Neural cell (in vitro differentiated cells): Measurements from ENCODE around the gene CNST. TPM values are rescaled to one million over a fixed set of nuclear protein-coding genes. Genes with fewer than 3 reads are reported as not detected.

ENCODE experiments used
- H2AFZ ChIP-seq: fragments of 200-600, 300-800 bp; sonication (generic), shearing (Covaris generic); 2 replicates; pipeline ENCODE4 v1.6.0; 2014; ENCODE audit warnings: low read depth, mild to moderate bottlenecking, antibody characterized with exemption, low read length, moderate library complexity
- H3F3A ChIP-seq: fragments of 200-600 bp; shearing (Covaris generic); 2 replicates; pipeline ENCODE4 v1.6.1; 2016; ENCODE audit warnings: mild to moderate bottlenecking, moderate library complexity, mixed read lengths, antibody characterized with exemption, low read length; ENCODE audit not compliant: insufficient read depth, poor library complexity, severe bottlenecking
- H3K27ac ChIP-seq: fragments of 200-600, 300-800 bp; sonication (generic), shearing (Covaris generic); 2 replicates; pipeline ENCODE4 v1.5.1; 2014; ENCODE audit warnings: mild to moderate bottlenecking, low read length, moderate library complexity
- H3K27me3 ChIP-seq: fragments of 300-800, 200-600 bp; sonication (generic), shearing (Covaris generic); 2 replicates; pipeline ENCODE4 v1.6.0; 2014; ENCODE audit warnings: mild to moderate bottlenecking, low read depth, low read length, moderate library complexity; ENCODE audit not compliant: insufficient read depth
- H3K36me3 ChIP-seq: fragments of 300-800, 200-600 bp; sonication (generic), shearing (Covaris generic); 2 replicates; pipeline ENCODE4 v1.5.1; 2014; ENCODE audit warnings: mild to moderate bottlenecking, antibody characterized with exemption, low read length, moderate library complexity; ENCODE audit not compliant: insufficient read depth
- H3K4me2 ChIP-seq: fragments of 300-800, 200-600 bp; sonication (generic), shearing (Covaris generic); 2 replicates; pipeline ENCODE4 v1.6.0; 2014; ENCODE audit warnings: mild to moderate bottlenecking, low read length
- H3K4me3 ChIP-seq: fragments of 300-800, 200-600 bp; sonication (generic), shearing (Covaris generic); 2 replicates; pipeline ENCODE4 v1.5.1; 2014; ENCODE audit warnings: mild to moderate bottlenecking, low read length, moderate library complexity
- H3K79me2 ChIP-seq: fragments of 200-600 bp; shearing (Covaris generic); replicated peaks from 2 replicates; pipeline ENCODE4 v1.6.0; 2014; ENCODE audit warnings: mild to moderate bottlenecking, low read length, moderate library complexity; ENCODE audit not compliant: insufficient read depth
- H3K9ac ChIP-seq: fragments of 300-800, 200-600 bp; sonication (generic), shearing (Covaris generic); 2 replicates; pipeline ENCODE4 v1.6.1; 2016; ENCODE audit warnings: mild to moderate bottlenecking, low read length, mixed read lengths
- H3K9me2 ChIP-seq: fragments of 200-600 bp; shearing (Covaris generic); 2 replicates; pipeline ENCODE4 v1.6.1; 2016; ENCODE audit warnings: mild to moderate bottlenecking, low read length, mixed read lengths; ENCODE audit not compliant: insufficient read depth
- H3K9me3 ChIP-seq: fragments of 200-600, 300-800 bp; sonication (generic), shearing (Covaris generic); 2 replicates; pipeline ENCODE4 v1.6.1; 2016; ENCODE audit warnings: mild to moderate bottlenecking, mixed run types, low read length, moderate library complexity, mixed read lengths
- H4K20me1 ChIP-seq: fragments of 200-600 bp; shearing (Covaris generic); 2 replicates; pipeline ENCODE4 v1.6.1; 2016; ENCODE audit warnings: mild to moderate bottlenecking, mixed run types; ENCODE audit not compliant: insufficient read depth
- CTCF ChIP-seq: fragments of 450-650 bp; IDR thresholded peaks from 2 replicates; pipeline ENCODE4 v1.5.1; 2014; ENCODE audit warnings: antibody characterized with exemption, mild to moderate bottlenecking, moderate library complexity; ENCODE audit not compliant: poor library complexity, severe bottlenecking
- EP300 ChIP-seq: fragments of 450-650 bp; conservative IDR thresholded peaks from 2 replicates; pipeline ENCODE4 v1.6.1; 2014; ENCODE audit warnings: antibody characterized with exemption, mild to moderate bottlenecking, moderate library complexity; ENCODE audit not compliant: poor library complexity, severe bottlenecking
- EZH2 ChIP-seq: fragments of 200-600, 300-800 bp; shearing (Covaris generic), sonication (generic); IDR thresholded peaks from 2 replicates; pipeline ENCODE4 v1.6.1; 2014; ENCODE audit warnings: antibody characterized with exemption, low read length, borderline replicate concordance, mild to moderate bottlenecking; ENCODE audit not compliant: insufficient read depth, poor library complexity, severe bottlenecking
- MXI1 ChIP-seq: fragments of 450-650 bp; conservative IDR thresholded peaks from 2 replicates; pipeline ENCODE4 v1.6.1; 2014; ENCODE audit warnings: antibody characterized with exemption, mild to moderate bottlenecking; ENCODE audit not compliant: poor library complexity, severe bottlenecking
- POLR2AphosphoS5 ChIP-seq: IDR thresholded peaks from 2 replicates; pipeline ENCODE4 v1.6.1; 2012
- RAD21 ChIP-seq: fragments of 450-650 bp; conservative IDR thresholded peaks from 2 replicates; pipeline ENCODE4 v1.6.1; 2014; ENCODE audit warnings: antibody characterized with exemption, mild to moderate bottlenecking, moderate library complexity
- SMC3 ChIP-seq: fragments of 450-650 bp; conservative IDR thresholded peaks from 2 replicates; pipeline ENCODE4 v1.6.1; 2014; ENCODE audit warnings: antibody characterized with exemption, mild to moderate bottlenecking, moderate library complexity; ENCODE audit not compliant: poor library complexity
- TAF1 ChIP-seq: IDR thresholded peaks from 2 replicates; pipeline ENCODE4 v1.6.1; 2012; ENCODE audit warnings: low read depth
- polyA plus RNA-seq: library from polyadenylated mRNA; depleted of rRNA; stranded (reverse); fragments of >200 nt; gene quantifications from 2 replicates; pipeline ENCODE4 v1.2.3, GENCODE V29; 2014
- TF ChIP-seq, protein P1 (sequence below): IDR thresholded peaks from 2 replicates; pipeline ENCODE4 v1.6.1; 2012; ENCODE audit warnings: borderline replicate concordance

Gene CNST
- polyA plus RNA-seq, 1 donor from 2014 or later = 26.3 TPM

GRCh38 chr1:246582301-246583055, 16.2 kb downstream of the CNST start:
- no peak overlapping the region for H3K4me2 ChIP-seq
- H2AFZ ChIP-seq = no peak overlapping the region
- H3K36me3 ChIP-seq = no peaks in the 10 kb centered on the region
- no peaks in the 10 kb centered on the region for H3K27me3 ChIP-seq
- no peak overlapping the region for H3K4me3 ChIP-seq
- no peaks in the 10 kb centered on the region for H3F3A ChIP-seq
- H3K9me2 ChIP-seq = no peaks in the 10 kb centered on the region
- no peak overlapping the region for H3K9ac ChIP-seq
- H3K27ac ChIP-seq = no peak overlapping the region
- H3K9me3 ChIP-seq = no peaks in the 10 kb centered on the region
- peaks cover 7% of the 10 kb centered on the region for H3K79me2 ChIP-seq
- H4K20me1 ChIP-seq = no peaks in the 10 kb centered on the region
- TF ChIP-seq SMC3 (no peak), RAD21 (no peak), MXI1 (no peak), TAF1 (no peak), EP300 (no peak), POLR2AphosphoS5 (no peak), EZH2 (no peak), CTCF (no peak)
- TF ChIP-seq, protein P1, sequence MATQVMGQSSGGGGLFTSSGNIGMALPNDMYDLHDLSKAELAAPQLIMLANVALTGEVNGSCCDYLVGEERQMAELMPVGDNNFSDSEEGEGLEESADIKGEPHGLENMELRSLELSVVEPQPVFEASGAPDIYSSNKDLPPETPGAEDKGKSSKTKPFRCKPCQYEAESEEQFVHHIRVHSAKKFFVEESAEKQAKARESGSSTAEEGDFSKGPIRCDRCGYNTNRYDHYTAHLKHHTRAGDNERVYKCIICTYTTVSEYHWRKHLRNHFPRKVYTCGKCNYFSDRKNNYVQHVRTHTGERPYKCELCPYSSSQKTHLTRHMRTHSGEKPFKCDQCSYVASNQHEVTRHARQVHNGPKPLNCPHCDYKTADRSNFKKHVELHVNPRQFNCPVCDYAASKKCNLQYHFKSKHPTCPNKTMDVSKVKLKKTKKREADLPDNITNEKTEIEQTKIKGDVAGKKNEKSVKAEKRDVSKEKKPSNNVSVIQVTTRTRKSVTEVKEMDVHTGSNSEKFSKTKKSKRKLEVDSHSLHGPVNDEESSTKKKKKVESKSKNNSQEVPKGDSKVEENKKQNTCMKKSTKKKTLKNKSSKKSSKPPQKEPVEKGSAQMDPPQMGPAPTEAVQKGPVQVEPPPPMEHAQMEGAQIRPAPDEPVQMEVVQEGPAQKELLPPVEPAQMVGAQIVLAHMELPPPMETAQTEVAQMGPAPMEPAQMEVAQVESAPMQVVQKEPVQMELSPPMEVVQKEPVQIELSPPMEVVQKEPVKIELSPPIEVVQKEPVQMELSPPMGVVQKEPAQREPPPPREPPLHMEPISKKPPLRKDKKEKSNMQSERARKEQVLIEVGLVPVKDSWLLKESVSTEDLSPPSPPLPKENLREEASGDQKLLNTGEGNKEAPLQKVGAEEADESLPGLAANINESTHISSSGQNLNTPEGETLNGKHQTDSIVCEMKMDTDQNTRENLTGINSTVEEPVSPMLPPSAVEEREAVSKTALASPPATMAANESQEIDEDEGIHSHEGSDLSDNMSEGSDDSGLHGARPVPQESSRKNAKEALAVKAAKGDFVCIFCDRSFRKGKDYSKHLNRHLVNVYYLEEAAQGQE = no peak

DNA sequence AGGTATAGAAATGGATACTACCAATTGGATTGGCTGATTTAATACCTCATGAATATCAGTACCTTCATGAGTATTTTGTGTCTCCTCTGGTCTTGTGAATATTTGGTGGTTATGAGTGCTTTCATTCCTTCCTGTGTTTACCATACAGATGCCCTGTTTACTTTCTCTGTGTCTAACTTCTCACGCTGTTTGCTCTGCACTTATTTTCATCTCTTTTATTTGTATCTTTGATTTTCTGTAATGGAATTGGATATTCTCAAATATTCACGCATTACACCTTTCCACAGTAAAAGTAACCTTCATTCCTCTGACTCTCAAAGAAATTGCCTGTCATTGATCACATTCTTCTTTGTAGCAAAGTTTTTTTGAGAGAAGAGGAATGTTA, 16.8 kb downstream of the CNST start:
- Histone ChIP-seq H3K27me3 (no peaks in the 10 kb centered on the region), H3K36me3 (no peaks in the 10 kb centered on the region), H3K9ac (no peak overlapping the region), H3K4me3 (no peak overlapping the region), H3K9me3 (no peaks in the 10 kb centered on the region), H4K20me1 (no peaks in the 10 kb centered on the region), H3F3A (no peaks in the 10 kb centered on the region), H3K27ac (no peak overlapping the region), H3K9me2 (no peaks in the 10 kb centered on the region), H3K79me2 (peaks cover 7% of the 10 kb centered on the region), H3K4me2 (no peak overlapping the region), H2AFZ (no peak overlapping the region)
- TF ChIP-seq, protein P1 = no peak
- TF ChIP-seq POLR2AphosphoS5 = no peak
- TF ChIP-seq MXI1 = no peak
- TF ChIP-seq TAF1 = no peak
- TF ChIP-seq EP300 = no peak
- TF ChIP-seq CTCF = no peak
- TF ChIP-seq SMC3 = no peak
- no peak for TF ChIP-seq EZH2
